HepG2 (cell line): ENCODE results near the gene ATF6. TPM values are rescaled to one million over a fixed set of nuclear protein-coding genes. Genes with fewer than 3 reads are reported as not detected.
A peak's percentile ranks its signal among the peaks of the same experiment; 100 is the strongest.

Experiments
- ATAC-seq: fragments of 200-7000 bp; cut with Tn5 transposase; 3 replicates; pipeline ENCODE4 v1.9.1; 2020; ENCODE audit warnings: mild to moderate bottlenecking, moderate library complexity
- BruUV-seq: library from RNA; stranded (reverse); fragments of 400-500 nt; replicated peaks from 2 replicates; lab custom pipeline; 2021; lab: Mats Ljungman, UMichigan
- CTCF ChIA-PET: fragments of 300-600 bp; formaldehyde crosslinking; extraction: SDS; loops from one replicate; lab custom pipeline; 2021; ENCODE audit warnings: low total read pairs, inconsistent platforms, low intra/inter-chr PET ratio; lab: Yijun Ruan, JAX
- POLR2A ChIA-PET: fragments of 350-600 bp; sonication (Branson Sonifier 250); formaldehyde crosslinking; loops from one replicate; lab custom pipeline; 2020; ENCODE audit warnings: antibody characterized with exemption, inconsistent platforms; lab: Yijun Ruan, JAX
- DNase-seq: peaks from one replicate; pipeline ENCODE4 v3.0.0-alpha.2; 2015; ENCODE audit warnings: low spot score
- FAIRE-seq: peaks from 3 replicates; lab custom pipeline; 2011; peaks lifted over from hg19 to GRCh38; lab: Jason Lieb, UNC
- H2AFZ ChIP-seq: one replicate; pipeline ENCODE4 v1.6.1; 2011; ENCODE audit warnings: low read length, inconsistent platforms
- H3K27ac ChIP-seq: fragments of 300-600 bp; 3 replicates; pipeline ENCODE4 v1.8.0; 2011; ENCODE audit warnings: mixed run types, mild to moderate bottlenecking, mixed read lengths, low read length, inconsistent platforms; ENCODE audit not compliant: insufficient read depth; ENCODE audit errors: extremely low read length
- H3K27me3 ChIP-seq, 2 experiments: fragments of 200-600 bp in 1 of 2; 2 replicates in 1 of 2; 3 replicates in 1 of 2; pipeline versions ENCODE4 v1.6.0 to v1.8.0; 2011; ENCODE audit warnings: low read length in 2 of 2, mild to moderate bottlenecking in 2 of 2, moderate library complexity in 2 of 2, inconsistent platforms in 1 of 2; ENCODE audit not compliant: insufficient read depth in 2 of 2, control insufficient read depth in 1 of 2
- H3K36me3 ChIP-seq, 2 experiments: fragments of 200-600 bp in 1 of 2; replicated peaks in 1 of 2; 2 replicates in 1 of 2; 3 replicates in 1 of 2; pipeline versions ENCODE4 v1.5.1 to v1.8.0; 2011; ENCODE audit warnings: low read length in 2 of 2, inconsistent platforms in 1 of 2; ENCODE audit not compliant: insufficient read depth in 2 of 2, control insufficient read depth in 1 of 2
- H3K4me1 ChIP-seq: 2 replicates; pipeline ENCODE4 v1.5.1; 2012; ENCODE audit warnings: low read length, inconsistent platforms; ENCODE audit not compliant: insufficient read depth
- H3K4me2 ChIP-seq: 2 replicates; pipeline ENCODE4 v1.6.0; 2011; ENCODE audit warnings: low read depth, low read length, inconsistent platforms
- H3K4me3 ChIP-seq, 3 experiments: fragments of 200-600 bp in 1 of 3; sonication (generic), shearing (Covaris generic) in 1 of 3; replicated peaks in 1 of 3; 2 replicates each; pipeline ENCODE4 v1.5.1; 2011 to 2016; ENCODE audit warnings: low read length in 3 of 3, inconsistent platforms in 2 of 3, low read depth in 2 of 3, mild to moderate bottlenecking in 2 of 3, control low read depth in 1 of 3, mixed read lengths in 1 of 3; ENCODE audit not compliant: insufficient read depth in 1 of 3
- H3K79me2 ChIP-seq: one replicate; pipeline ENCODE4 v1.6.1; 2011; ENCODE audit warnings: low read length, inconsistent platforms; ENCODE audit not compliant: insufficient read depth
- H3K9ac ChIP-seq: 2 replicates; pipeline ENCODE4 v1.6.0; 2011; ENCODE audit warnings: mild to moderate bottlenecking, low read depth, low read length, inconsistent platforms; ENCODE audit not compliant: insufficient read depth
- H3K9me3 ChIP-seq: 2 replicates; pipeline ENCODE4 v1.5.1; 2012; ENCODE audit warnings: mild to moderate bottlenecking, low read length
- H4K20me1 ChIP-seq: 2 replicates; pipeline ENCODE4 v1.6.0; 2011; ENCODE audit warnings: inconsistent platforms, mild to moderate bottlenecking, low read length, moderate library complexity; ENCODE audit not compliant: insufficient read depth
- ASH2L ChIP-seq: fragments of 300-600, 200-600 bp; sonication (generic); IDR thresholded peaks from 2 replicates; pipeline ENCODE4 v1.7.0; 2017; ENCODE audit warnings: low read depth, mild to moderate bottlenecking, moderate library complexity, mixed read lengths, low read length; ENCODE audit not compliant: insufficient read length
- CBFB ChIP-seq: sonication (generic); formaldehyde crosslinking; IDR thresholded peaks from 2 replicates; pipeline ENCODE4 v1.4.0; 2020; ENCODE audit warnings: missing genetic modification reagents
- FIP1L1 ChIP-seq: fragments of 200-400 bp; formaldehyde crosslinking; IDR thresholded peaks from 2 replicates; pipeline ENCODE4 v1.6.1; 2018; ENCODE audit warnings: low read depth, mild to moderate bottlenecking, low read length, moderate library complexity, borderline replicate concordance; ENCODE audit not compliant: insufficient read depth
- GABPB1 ChIP-seq: IDR thresholded peaks from 2 replicates; pipeline ENCODE4 v1.6.1; 2016; ENCODE audit warnings: mild to moderate bottlenecking, missing genetic modification reagents, moderate library complexity, missing compliant biosample characterization
- MAFF ChIP-seq: IDR thresholded peaks from 2 replicates; pipeline ENCODE4 v1.6.1; 2011; ENCODE audit warnings: low read depth, low read length, improper control_type of control experiment
- MAFK ChIP-seq, 2 experiments: IDR thresholded peaks in 1 of 2; conservative IDR thresholded peaks in 1 of 2; 2 replicates each; pipeline ENCODE4 v1.6.1; 2011; ENCODE audit warnings: improper control_type of control experiment in 2 of 2, low read length in 2 of 2
- MTF1 ChIP-seq: sonication (generic); formaldehyde crosslinking; IDR thresholded peaks from 2 replicates; pipeline ENCODE4 v1.5.0; 2020; ENCODE audit warnings: missing genetic modification reagents
- SMARCC2 ChIP-seq: fragments of 450-650 bp; IDR thresholded peaks from 2 replicates; pipeline ENCODE4 v1.6.1; 2017; ENCODE audit warnings: antibody characterized with exemption, mild to moderate bottlenecking
- ZNF367 ChIP-seq: sonication (generic); formaldehyde crosslinking; IDR thresholded peaks from 2 replicates; pipeline ENCODE4 v1.4.0; 2020; ENCODE audit warnings: missing genetic modification reagents, borderline replicate concordance
- ZNF891 ChIP-seq: sonication (generic); formaldehyde crosslinking; IDR thresholded peaks from 2 replicates; pipeline ENCODE4 v1.5.0; 2020; ENCODE audit warnings: mild to moderate bottlenecking, missing genetic modification reagents
- WGBS: methylation state at CpG from one replicate; pipeline ENCODE4 v1.1.6; 2017; ENCODE audit warnings: low lambda C conversion rate; 5-methylcytosine and 5-hydroxymethylcytosine counted together
- in situ Hi-C: cut with HindIII; loops from 2 replicates; pipeline ENCODE4 v1.10.0; 2017; ENCODE audit warnings: low pct_unique_long_range_greater_than_20kb; ENCODE audit not compliant: extremely low pct_ligation_motif_present
- intact Hi-C: fragments of 100-400 bp; cut with micrococcal nuclease; formaldehyde crosslinking; loops from one replicate; pipeline ENCODE4 v1.10.0; 2022; ENCODE audit not compliant: unreplicated experiment
- polyA plus RNA-seq, 8 experiments: library from polyadenylated mRNA; depleted of rRNA in 3 of 8; stranded (reverse) in 7 of 8; unstranded in 1 of 8; fragments of >200 nt; fragmentation: Illumina TruSeq in 4 of 8; extraction: Trizol in 4 of 8; gene quantifications; 2 replicates each; pipeline versions ENCODE4 v1.2.1 to v1.2.3, GENCODE V29; 2011 to 2016; ENCODE audit warnings: low read depth in 4 of 8, missing spikeins in 1 of 8, mixed read lengths in 1 of 8; ENCODE audit not compliant: insufficient read depth in 1 of 8
- total RNA-seq, 5 experiments: library from RNA; depleted of rRNA; stranded (reverse); fragments of >200 nt; fragmentation: Illumina TruSeq; extraction: Trizol; gene quantifications; 2 replicates each; pipeline ENCODE4 v1.2.3, GENCODE V29; 2016; ENCODE audit warnings: low read depth in 1 of 5
- TF ChIP-seq, protein P1 (sequence below): sonication (generic); formaldehyde crosslinking; IDR thresholded peaks from 2 replicates; pipeline ENCODE4 v1.4.0; 2020; ENCODE audit warnings: mild to moderate bottlenecking, missing genetic modification reagents, borderline replicate concordance
- TF ChIP-seq, protein P2 (sequence below): sonication (generic); formaldehyde crosslinking; IDR thresholded peaks from 2 replicates; pipeline ENCODE4 v1.5.0; 2020; ENCODE audit warnings: mild to moderate bottlenecking, missing genetic modification reagents

ATF6 gene
- total and polyA plus RNA-seq, 2 of the 13 experiments (the other 11 are each of a cell fraction or from before 2014, with no cell fraction given), result 13.2 to 14.5 TPM

DNA sequence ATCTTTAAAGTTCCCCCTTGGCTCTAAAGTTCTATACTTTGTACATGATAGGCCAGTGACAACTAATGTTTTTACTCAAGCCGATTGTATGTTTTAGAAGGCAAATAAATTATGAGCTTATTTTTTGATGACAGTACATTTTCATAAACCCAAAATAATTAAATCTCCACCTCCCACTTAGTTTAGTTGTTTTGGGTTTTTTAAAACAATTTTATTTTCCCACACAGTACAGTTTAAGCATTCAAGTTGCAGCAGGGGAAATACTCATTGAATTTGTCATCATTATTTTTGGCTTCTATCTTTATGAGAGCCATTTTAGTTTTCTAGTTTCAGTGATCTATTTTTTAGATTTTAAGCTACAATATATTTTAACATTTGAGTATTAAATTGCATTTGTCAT, 163.9 kb downstream of the ATF6 start:
- TF ChIP-seq MTF1 (no peak), MAFF (peak; percentile 44), ZNF891 (CRISPR knock-in tag) (no peak), MAFK (conservative IDR thresholded peaks at IDR 0.05 in 1 of 2, IDR thresholded peaks at IDR 0.05 in 1 of 2; ENCODE audit: low read length in 2 of 2) (peak; percentile 39 to 46; a peak in 3 of 4 replicates), GABPB1 (CRISPR knock-in tag) (no peak), ASH2L (no peak), CBFB (CRISPR knock-in tag) (no peak), ZNF367 (CRISPR knock-in tag) (no peak)
- H3K27ac ChIP-seq, result no peak overlapping the region
- FAIRE-seq (no peak), ATAC-seq (no peak), DNase-seq (no peak)
- H3K9me3 ChIP-seq, result no peaks in the 10 kb centered on the region
- no peaks in the 10 kb centered on the region for H4K20me1 ChIP-seq
- H3K4me2 ChIP-seq, result no peak overlapping the region
- CTCF ChIA-PET, result no interaction called here
- WGBS, result 97% methylated on average over 1 of the region's 1 CpG
- H3K4me1 ChIP-seq, result no peaks in the 10 kb centered on the region
- in situ Hi-C loops, result no loop called here
- no peak overlapping the region for H3K9ac ChIP-seq
- no peak overlapping the region for H3K4me3 ChIP-seq
- H3K36me3 ChIP-seq, result no peaks in the 10 kb centered on the region
- POLR2A ChIA-PET, result no interaction called here
- intact Hi-C loops, result no loop called here
- no peaks in the 10 kb centered on the region for H3K79me2 ChIP-seq
- no peak overlapping the region for H2AFZ ChIP-seq
- no peaks in the 10 kb centered on the region for H3K27me3 ChIP-seq
- no TSS peak for BruUV-seq

DNA sequence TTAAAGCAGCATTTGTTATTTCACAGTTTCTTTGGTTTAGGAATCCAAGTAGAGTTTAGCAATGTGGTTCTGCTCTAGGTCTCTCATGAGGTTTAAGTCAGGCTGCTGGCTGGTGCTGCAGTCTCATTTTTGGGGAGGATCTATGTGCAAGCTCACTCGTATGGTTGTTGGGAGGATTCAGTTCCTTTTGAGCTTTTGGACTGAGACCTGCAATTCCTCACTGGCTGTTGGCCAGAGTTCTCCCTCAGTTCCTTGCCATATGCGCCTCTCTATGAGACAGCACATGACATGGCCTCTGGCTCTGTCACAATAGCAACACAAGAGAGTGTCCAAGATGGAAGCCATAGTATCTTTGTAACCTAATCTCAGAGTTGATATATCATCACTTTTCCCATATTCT, 166.5 kb downstream of the ATF6 start:
- FAIRE-seq, result no peak
- 89% methylated on average over 2 of the region's 2 CpGs for WGBS
- H3K4me3 ChIP-seq, result no peak overlapping the region
- no peak overlapping the region for H3K27ac ChIP-seq
- ChIA-PET POLR2A (no interaction called here), CTCF (no interaction called here)
- H3K36me3 ChIP-seq, result no peaks in the 10 kb centered on the region; a peak in 2 of 5 replicates
- intact Hi-C loops (no loop called here), in situ Hi-C loops (no loop called here)
- BruUV-seq, result no TSS peak
- no peak overlapping the region for H3K4me2 ChIP-seq
- H3K27me3 ChIP-seq, result no peaks in the 10 kb centered on the region
- no peaks in the 10 kb centered on the region for H3K4me1 ChIP-seq
- no peaks in the 10 kb centered on the region for H3K9me3 ChIP-seq
- H3K9ac ChIP-seq, result no peak overlapping the region
- no peaks in the 10 kb centered on the region for H4K20me1 ChIP-seq
- H3K79me2 ChIP-seq, result no peaks in the 10 kb centered on the region
- H2AFZ ChIP-seq, result no peak overlapping the region
- DNase-seq, result no peak
- no peak for ATAC-seq
- TF ChIP-seq, protein P1, sequence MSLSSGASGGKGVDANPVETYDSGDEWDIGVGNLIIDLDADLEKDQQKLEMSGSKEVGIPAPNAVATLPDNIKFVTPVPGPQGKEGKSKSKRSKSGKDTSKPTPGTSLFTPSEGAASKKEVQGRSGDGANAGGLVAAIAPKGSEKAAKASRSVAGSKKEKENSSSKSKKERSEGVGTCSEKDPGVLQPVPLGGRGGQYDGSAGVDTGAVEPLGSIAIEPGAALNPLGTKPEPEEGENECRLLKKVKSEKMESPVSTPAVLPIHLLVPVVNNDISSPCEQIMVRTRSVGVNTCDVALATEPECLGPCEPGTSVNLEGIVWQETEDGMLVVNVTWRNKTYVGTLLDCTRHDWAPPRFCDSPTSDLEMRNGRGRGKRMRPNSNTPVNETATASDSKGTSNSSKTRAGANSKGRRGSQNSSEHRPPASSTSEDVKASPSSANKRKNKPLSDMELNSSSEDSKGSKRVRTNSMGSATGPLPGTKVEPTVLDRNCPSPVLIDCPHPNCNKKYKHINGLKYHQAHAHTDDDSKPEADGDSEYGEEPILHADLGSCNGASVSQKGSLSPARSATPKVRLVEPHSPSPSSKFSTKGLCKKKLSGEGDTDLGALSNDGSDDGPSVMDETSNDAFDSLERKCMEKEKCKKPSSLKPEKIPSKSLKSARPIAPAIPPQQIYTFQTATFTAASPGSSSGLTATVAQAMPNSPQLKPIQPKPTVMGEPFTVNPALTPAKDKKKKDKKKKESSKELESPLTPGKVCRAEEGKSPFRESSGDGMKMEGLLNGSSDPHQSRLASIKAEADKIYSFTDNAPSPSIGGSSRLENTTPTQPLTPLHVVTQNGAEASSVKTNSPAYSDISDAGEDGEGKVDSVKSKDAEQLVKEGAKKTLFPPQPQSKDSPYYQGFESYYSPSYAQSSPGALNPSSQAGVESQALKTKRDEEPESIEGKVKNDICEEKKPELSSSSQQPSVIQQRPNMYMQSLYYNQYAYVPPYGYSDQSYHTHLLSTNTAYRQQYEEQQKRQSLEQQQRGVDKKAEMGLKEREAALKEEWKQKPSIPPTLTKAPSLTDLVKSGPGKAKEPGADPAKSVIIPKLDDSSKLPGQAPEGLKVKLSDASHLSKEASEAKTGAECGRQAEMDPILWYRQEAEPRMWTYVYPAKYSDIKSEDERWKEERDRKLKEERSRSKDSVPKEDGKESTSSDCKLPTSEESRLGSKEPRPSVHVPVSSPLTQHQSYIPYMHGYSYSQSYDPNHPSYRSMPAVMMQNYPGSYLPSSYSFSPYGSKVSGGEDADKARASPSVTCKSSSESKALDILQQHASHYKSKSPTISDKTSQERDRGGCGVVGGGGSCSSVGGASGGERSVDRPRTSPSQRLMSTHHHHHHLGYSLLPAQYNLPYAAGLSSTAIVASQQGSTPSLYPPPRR (CRISPR knock-in tag), result no peak
- TF ChIP-seq SMARCC2 (no peak), FIP1L1 (no peak)
- TF ChIP-seq, protein P2, sequence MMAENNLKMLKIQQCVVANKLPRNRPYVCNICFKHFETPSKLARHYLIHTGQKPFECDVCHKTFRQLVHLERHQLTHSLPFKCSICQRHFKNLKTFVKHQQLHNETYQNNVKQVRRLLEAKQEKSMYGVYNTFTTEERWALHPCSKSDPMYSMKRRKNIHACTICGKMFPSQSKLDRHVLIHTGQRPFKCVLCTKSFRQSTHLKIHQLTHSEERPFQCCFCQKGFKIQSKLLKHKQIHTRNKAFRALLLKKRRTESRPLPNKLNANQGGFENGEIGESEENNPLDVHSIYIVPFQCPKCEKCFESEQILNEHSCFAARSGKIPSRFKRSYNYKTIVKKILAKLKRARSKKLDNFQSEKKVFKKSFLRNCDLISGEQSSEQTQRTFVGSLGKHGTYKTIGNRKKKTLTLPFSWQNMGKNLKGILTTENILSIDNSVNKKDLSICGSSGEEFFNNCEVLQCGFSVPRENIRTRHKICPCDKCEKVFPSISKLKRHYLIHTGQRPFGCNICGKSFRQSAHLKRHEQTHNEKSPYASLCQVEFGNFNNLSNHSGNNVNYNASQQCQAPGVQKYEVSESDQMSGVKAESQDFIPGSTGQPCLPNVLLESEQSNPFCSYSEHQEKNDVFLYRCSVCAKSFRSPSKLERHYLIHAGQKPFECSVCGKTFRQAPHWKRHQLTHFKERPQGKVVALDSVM, result no peak
